ENCODE results near the gene CCDC187. TPM values are rescaled to one million over a fixed set of nuclear protein-coding genes. Genes with fewer than 3 reads are reported as not detected.
A peak's percentile ranks its signal among the peaks of the same experiment; 100 is the strongest.

The CCDC187 gene
- total RNA-seq, 6 donors from 2014 or later, result 0.17 to 22.3 (median 10.0) TPM

- H3K27ac ChIP-seq, result no peak overlapping the region
- peaks cover 15 to 85% (median 59%) of the 10 kb centered on the region in 4 donors for H3K36me3 ChIP-seq
- 94% methylated on average over 12 to 13 of the region's 13 CpGs for WGBS, 2 donors
- peaks cover 0 to 4% (median under 1%) of the 10 kb centered on the region in 4 donors for H3K9me3 ChIP-seq
- peak in 1 of 2 donors; percentile 33 for DNase-seq
- ATAC-seq (ENCODE audit: low FRiP score in 2 of 2), result no peak
- H3K4me3 ChIP-seq, result no peak overlapping the region
- H3K27me3 ChIP-seq, result no peaks in the 10 kb centered on the region
- TF ChIP-seq POLR2A (IDR thresholded peaks at IDR 0.05), result no peak
- no peak for TF ChIP-seq POLR2AphosphoS5 (IDR thresholded peaks at IDR 0.05)
- TF ChIP-seq EP300 (IDR thresholded peaks at IDR 0.05), result no peak
- no peak for TF ChIP-seq CTCF (IDR thresholded peaks at IDR 0.05)
- no peaks in the 10 kb centered on the region for H3K4me1 ChIP-seq
These were observed 84.6 kb downstream of the CCDC187 start for GRCh38 chr9:136219276-136219675.

- ATAC-seq (ENCODE audit: low FRiP score in 2 of 2), result no peak
- TF ChIP-seq EP300 (IDR thresholded peaks at IDR 0.05) (no peak), POLR2AphosphoS5 (IDR thresholded peaks at IDR 0.05) (no peak), CTCF (IDR thresholded peaks at IDR 0.05) (no peak), POLR2A (IDR thresholded peaks at IDR 0.05) (no peak)
- Histone ChIP-seq H3K27me3 (no peaks in the 10 kb centered on the region), H3K9me3 (peaks cover 0 to 7% (median 4%) of the 10 kb centered on the region in 4 donors), H3K4me3 (no peak overlapping the region), H3K36me3 (peaks cover 15 to 85% (median 62%) of the 10 kb centered on the region in 4 donors), H3K4me1 (no peaks in the 10 kb centered on the region), H3K27ac (no peak overlapping the region)
- DNase-seq, result peak in 1 of 2 donors; percentile 52
- WGBS, 2 donors, result 94 to 97% methylated on average over 11 to 13 of the region's 15 CpGs
These were observed 85.2 kb downstream of the CCDC187 start for GRCh38 chr9:136218673-136219072.

- WGBS, 2 donors, result 94 to 97% methylated on average over 5 to 15 of the region's 16 CpGs
These were observed 85.6 kb downstream of the CCDC187 start for GRCh38 chr9:136218271-136218670.

GRCh38 chr9:136216541-136217244 lies 87.2 kb downstream of the CCDC187 start:
- Histone ChIP-seq H3K9me3 (peaks cover 0 to 10% (median 4%) of the 10 kb centered on the region in 4 donors), H3K4me1 (no peaks in the 10 kb centered on the region), H3K36me3 (peaks cover 15 to 82% (median 58%) of the 10 kb centered on the region in 4 donors), H3K4me3 (no peak overlapping the region), H3K27ac (no peak overlapping the region), H3K27me3 (no peaks in the 10 kb centered on the region)
- TF ChIP-seq POLR2A (IDR thresholded peaks at IDR 0.05), result no peak
- TF ChIP-seq CTCF (IDR thresholded peaks at IDR 0.05), result no peak
- TF ChIP-seq EP300 (IDR thresholded peaks at IDR 0.05), result no peak
- no peak for TF ChIP-seq POLR2AphosphoS5 (IDR thresholded peaks at IDR 0.05)
- DNase-seq, result peak in 1 of 2 donors; percentile 79
- WGBS, 2 donors, result 91 to 98% methylated on average over 14 to 37 of the region's 37 CpGs
- no peak for ATAC-seq (ENCODE audit: low FRiP score in 2 of 2)

More at GRCh38 chr9:136218271-136218670, 85.6 kb downstream of the CCDC187 start:
- Histone ChIP-seq H3K27me3 (no peaks in the 10 kb centered on the region), H3K4me1 (no peaks in the 10 kb centered on the region), H3K36me3 (peaks cover 15 to 85% (median 61%) of the 10 kb centered on the region in 4 donors), H3K4me3 (no peak overlapping the region), H3K27ac (no peak overlapping the region), H3K9me3 (peaks cover 0 to 10% (median 4%) of the 10 kb centered on the region in 4 donors)
- peak in 1 of 2 donors; percentile 5 for ATAC-seq (ENCODE audit: low FRiP score in 2 of 2)
- peak in 1 of 2 donors; percentile 61 for DNase-seq
- TF ChIP-seq POLR2A (IDR thresholded peaks at IDR 0.05), result no peak
- TF ChIP-seq POLR2AphosphoS5 (IDR thresholded peaks at IDR 0.05), result no peak
- TF ChIP-seq CTCF (IDR thresholded peaks at IDR 0.05), result no peak
- no peak for TF ChIP-seq EP300 (IDR thresholded peaks at IDR 0.05)

Data from upper lobe of left lung (tissue), 6 donors.